ENCODE measurements around the gene ASIC5.
"Not testable (repeated sequence)": the region's sequence is repeated elsewhere in the genome, so short reads cannot be mapped to it uniquely, and the experiment has no call there.

ASIC5 gene, protein sequence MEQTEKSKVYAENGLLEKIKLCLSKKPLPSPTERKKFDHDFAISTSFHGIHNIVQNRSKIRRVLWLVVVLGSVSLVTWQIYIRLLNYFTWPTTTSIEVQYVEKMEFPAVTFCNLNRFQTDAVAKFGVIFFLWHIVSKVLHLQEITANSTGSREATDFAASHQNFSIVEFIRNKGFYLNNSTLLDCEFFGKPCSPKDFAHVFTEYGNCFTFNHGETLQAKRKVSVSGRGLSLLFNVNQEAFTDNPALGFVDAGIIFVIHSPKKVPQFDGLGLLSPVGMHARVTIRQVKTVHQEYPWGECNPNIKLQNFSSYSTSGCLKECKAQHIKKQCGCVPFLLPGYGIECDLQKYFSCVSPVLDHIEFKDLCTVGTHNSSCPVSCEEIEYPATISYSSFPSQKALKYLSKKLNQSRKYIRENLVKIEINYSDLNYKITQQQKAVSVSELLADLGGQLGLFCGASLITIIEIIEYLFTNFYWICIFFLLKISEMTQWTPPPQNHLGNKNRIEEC

DNA sequence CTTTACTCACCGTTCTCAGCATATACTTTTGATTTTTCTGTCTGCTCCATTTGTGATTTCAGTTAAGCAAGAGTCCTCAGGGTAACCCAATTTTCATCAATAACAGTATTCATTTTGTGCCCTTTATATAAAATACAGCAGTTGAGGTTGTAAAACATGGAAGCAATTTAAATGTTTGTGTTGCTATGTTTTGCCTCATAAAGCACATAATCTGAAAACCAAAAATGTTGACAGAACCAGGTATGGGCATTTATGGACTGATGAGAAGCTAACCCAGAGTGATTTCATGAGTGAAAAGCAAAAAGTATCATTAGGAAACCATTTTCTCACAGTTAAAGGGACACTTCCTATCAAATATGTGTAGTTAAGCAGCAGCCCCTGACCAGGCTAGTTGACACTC, at the start of gene ASIC5:
Gene ASIC5, minus strand, starts transcription at position 101 of the 400 bp plus-strand sequence. Its CDS starts 51 bp downstream, at position 50.
- DNase-seq, result no peak
- Mint-ChIP-seq H3K9me3 (peaks cover 4% of the 10 kb centered on the region), H3K27me3 (peaks cover 9% of the 10 kb centered on the region), H3K36me3 (ENCODE audit: low read depth) (no peaks in the 10 kb centered on the region), H3K27ac (no peak within 1 kb of the TSS), H3K4me1 (ENCODE audit: low read depth) (no peaks in the 10 kb centered on the region), H3K4me3 (no peak within 1 kb of the TSS)

DNA sequence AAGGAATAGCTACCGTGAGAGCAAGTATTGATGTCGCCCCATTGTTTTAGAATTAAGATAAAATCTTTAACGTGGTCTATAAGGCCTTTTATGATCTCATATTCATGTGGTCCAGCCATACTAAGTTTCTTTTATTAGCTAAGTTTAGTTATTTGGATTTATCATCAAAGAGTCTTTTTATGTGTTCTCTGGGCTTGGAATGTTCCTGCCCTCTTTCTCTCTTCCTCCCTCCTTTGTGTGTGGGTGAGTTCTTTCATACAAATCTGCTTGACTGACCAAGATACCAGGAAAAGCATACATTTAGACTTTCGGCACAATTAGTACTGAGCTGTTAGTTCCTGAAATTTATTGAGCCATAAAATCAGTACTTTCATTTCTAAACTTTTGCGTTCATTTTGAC, 48.7 kb upstream of the ASIC5 start:
- H3K4me3 Mint-ChIP-seq, result no peak overlapping the region
- no peak overlapping the region for H3K27ac Mint-ChIP-seq
- H3K4me1 Mint-ChIP-seq (ENCODE audit: low read depth), result no peaks in the 10 kb centered on the region
- no peaks in the 10 kb centered on the region for H3K9me3 Mint-ChIP-seq
- DNase-seq, result no peak
- H3K27me3 Mint-ChIP-seq, result no peaks in the 10 kb centered on the region
- no peaks in the 10 kb centered on the region for H3K36me3 Mint-ChIP-seq (ENCODE audit: low read depth)

DNA sequence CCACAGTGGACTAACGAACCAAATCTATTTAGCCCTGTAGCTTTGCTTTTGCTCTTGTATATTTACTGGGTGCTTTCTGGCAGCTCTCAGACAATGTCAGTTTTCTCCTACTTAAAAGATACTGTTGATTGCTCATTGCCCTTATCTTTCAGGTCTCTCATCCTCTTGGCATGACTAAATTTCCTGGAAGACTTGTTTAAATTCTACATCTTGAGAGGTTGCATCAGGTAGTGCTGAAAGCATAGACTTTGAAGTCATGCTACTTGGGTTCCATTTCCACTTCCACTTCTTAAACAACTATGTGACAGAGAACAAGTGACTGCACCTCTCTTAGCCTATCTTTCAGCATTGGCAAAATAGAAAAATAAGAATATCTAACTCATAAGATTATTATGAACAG, 45.8 kb upstream of the ASIC5 start:
- Mint-ChIP-seq H3K4me1 (ENCODE audit: low read depth) (no peaks in the 10 kb centered on the region), H3K27ac (no peak overlapping the region), H3K9me3 (no peaks in the 10 kb centered on the region), H3K27me3 (peaks cover 16% of the 10 kb centered on the region), H3K36me3 (ENCODE audit: low read depth) (no peaks in the 10 kb centered on the region), H3K4me3 (no peak overlapping the region)
- no peak for DNase-seq

DNA sequence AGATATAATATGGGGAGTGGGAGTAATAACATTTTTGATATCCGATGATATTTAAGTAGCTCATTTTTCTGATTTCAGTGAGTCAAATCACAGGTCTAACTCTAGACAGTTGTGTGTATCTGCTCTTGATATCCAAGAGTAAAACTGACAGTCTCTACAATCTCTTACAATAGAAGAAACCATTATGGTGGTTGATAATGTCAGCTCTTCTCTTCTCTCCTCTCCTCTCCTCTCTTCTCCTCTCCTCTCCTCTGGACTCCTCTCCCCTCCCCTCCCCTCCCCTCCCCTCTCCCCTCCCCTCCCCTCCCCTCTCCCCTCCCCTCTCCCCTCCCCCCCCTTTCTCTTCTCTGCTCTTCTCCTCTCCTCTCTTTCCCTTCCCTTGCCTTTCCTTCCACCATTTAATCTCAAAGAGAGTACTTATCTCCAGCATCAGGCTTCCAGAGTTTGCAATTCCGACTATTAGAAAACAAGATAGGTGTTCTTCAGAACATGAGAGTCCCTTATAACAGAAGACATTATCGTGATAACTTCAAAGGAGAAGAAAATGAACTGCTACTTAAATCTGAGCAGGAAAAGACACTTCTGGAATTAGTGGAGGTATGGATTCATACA, 43.6 kb upstream of the ASIC5 start:
- Mint-ChIP-seq H3K27ac (no peak overlapping the region), H3K4me3 (no peak overlapping the region), H3K4me1 (ENCODE audit: low read depth) (no peaks in the 10 kb centered on the region), H3K27me3 (peaks cover 20% of the 10 kb centered on the region), H3K36me3 (ENCODE audit: low read depth) (no peaks in the 10 kb centered on the region), H3K9me3 (no peaks in the 10 kb centered on the region)
- DNase-seq, result no peak

DNA sequence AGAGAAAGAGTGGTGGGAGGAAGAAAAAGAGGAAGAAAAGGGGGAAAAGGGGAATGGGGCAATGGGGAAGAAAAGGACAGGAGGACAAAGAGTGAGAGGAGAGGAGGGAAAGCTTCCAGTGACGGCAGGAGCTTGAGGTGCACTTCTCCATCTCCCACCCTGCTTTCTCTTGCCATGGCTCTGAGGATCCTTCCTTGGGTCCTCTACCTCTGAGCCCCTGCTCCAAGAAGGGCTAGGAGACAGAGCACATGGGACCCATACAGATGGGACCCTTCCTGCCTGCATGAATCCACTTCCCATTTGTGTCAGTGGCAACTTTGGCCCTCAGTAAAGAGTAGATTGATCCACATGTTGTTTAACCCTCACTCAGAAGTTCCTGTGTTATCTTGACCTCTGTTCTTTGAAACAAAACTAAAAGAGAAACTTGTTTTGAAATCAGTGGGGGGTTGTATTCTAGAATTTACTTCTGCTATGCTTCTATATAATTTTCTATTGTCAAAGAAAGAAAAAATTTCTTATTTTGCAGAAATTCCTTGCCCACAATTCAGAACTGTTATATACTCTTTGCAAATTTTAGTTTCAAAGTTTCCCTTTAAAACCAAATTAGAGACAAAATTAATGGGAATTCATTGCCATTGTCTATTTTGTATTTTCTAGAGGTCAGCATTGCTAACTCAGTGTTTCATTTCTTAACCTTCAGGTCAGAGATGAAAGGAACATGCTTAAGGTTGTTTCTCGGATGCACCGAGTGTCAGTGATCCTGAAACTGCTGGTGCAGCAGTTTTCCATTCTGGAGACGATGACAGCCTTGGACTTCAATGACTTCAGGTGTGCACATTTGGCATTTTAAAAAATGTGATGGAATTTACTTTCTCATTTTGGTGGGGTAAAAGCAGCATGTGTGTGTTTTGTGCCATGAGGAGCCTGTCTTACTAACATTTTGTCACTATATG, 42.4 kb upstream of the ASIC5 start:
- H3K4me1 Mint-ChIP-seq (ENCODE audit: low read depth), result no peaks in the 10 kb centered on the region
- DNase-seq, result no peak
- H3K9me3 Mint-ChIP-seq, result no peaks in the 10 kb centered on the region
- H3K27me3 Mint-ChIP-seq, result peaks cover 26% of the 10 kb centered on the region
- no peak overlapping the region for H3K27ac Mint-ChIP-seq
- H3K4me3 Mint-ChIP-seq, result no peak overlapping the region
- H3K36me3 Mint-ChIP-seq (ENCODE audit: low read depth), result no peaks in the 10 kb centered on the region

DNA sequence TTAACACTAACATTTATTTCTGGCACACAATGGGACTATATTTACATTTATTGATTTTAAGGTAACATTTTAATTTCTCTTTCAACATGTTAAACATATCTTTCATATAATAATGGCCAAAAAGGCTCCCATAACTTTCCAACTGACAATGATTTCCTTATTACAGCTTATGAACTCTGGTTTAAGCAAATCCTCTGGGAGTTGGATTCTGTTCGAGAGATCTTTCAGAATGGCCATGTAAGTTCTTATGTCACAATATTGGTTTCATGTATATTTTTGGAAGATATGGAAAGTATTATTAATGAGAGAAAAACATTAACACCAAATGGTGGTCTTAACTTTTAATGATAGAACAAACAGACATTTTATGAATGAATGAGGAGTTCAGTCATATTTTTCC, 41.5 kb upstream of the ASIC5 start:
- H3K27me3 Mint-ChIP-seq, result peaks cover 26% of the 10 kb centered on the region
- H3K4me3 Mint-ChIP-seq, result no peak overlapping the region
- no peaks in the 10 kb centered on the region for H3K4me1 Mint-ChIP-seq (ENCODE audit: low read depth)
- no peak for DNase-seq
- no peaks in the 10 kb centered on the region for H3K36me3 Mint-ChIP-seq (ENCODE audit: low read depth)
- no peak overlapping the region for H3K27ac Mint-ChIP-seq
- H3K9me3 Mint-ChIP-seq, result no peaks in the 10 kb centered on the region

DNA sequence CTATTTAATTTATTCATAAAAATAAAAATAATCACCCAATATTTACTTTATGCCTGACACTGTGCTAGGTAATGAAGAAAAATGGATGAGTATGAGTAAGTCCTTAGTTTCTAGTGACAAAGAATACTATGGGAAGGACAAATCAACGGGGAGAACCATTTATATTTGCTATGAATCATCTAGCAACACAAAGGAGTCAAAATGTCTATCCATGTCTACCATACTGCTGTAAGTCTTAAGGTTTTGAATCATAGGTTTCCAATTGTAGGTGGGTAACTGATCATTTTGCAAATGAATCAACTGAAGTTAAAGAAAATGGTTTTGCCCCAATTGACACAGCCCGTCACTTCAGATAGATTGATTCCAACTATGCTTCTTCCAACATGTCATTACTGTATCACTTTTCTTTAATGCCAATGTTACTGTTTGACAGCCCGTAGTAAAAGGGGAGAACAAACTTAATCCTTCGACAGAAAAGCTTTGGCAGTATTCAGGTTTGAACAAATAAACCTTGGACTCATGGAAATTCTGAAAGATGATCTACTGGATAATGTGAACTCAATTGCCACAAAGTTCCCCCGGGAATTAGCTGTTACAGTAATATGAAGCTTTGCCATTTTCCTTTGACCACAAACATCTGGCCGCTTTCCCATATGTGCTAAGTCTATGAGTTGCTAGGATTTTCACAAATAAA, 40.6 kb upstream of the ASIC5 start:
- no peak for DNase-seq
- Mint-ChIP-seq H3K27me3 (peaks cover 26% of the 10 kb centered on the region), H3K9me3 (no peaks in the 10 kb centered on the region), H3K27ac (no peak overlapping the region), H3K4me3 (no peak overlapping the region), H3K36me3 (ENCODE audit: low read depth) (no peaks in the 10 kb centered on the region), H3K4me1 (ENCODE audit: low read depth) (no peaks in the 10 kb centered on the region)

DNA sequence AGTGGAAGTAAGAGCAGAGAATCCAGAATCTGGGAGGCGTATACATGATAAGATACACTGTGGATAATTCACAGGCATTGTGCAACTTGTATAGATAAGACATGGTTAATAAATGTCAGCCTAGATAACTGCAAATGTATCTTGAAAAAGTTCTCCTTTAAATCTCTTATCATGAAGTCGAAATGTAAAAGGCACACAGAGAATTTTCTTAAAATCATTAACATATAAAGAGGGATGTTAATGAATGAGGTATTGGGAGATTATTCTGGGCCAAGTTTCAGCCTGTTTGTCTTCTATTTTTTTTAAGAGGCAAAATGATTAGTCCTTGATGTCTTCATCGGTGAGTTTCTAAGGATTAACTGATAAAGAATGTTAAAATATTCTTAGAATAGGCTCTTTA, 38.3 kb upstream of the ASIC5 start:
- H3K4me1 Mint-ChIP-seq (ENCODE audit: low read depth), result no peaks in the 10 kb centered on the region
- H3K27ac Mint-ChIP-seq, result no peak overlapping the region
- peaks cover 23% of the 10 kb centered on the region for H3K27me3 Mint-ChIP-seq
- H3K36me3 Mint-ChIP-seq (ENCODE audit: low read depth), result no peaks in the 10 kb centered on the region
- H3K9me3 Mint-ChIP-seq, result no peaks in the 10 kb centered on the region
- H3K4me3 Mint-ChIP-seq, result no peak overlapping the region
- no peak for DNase-seq

DNA sequence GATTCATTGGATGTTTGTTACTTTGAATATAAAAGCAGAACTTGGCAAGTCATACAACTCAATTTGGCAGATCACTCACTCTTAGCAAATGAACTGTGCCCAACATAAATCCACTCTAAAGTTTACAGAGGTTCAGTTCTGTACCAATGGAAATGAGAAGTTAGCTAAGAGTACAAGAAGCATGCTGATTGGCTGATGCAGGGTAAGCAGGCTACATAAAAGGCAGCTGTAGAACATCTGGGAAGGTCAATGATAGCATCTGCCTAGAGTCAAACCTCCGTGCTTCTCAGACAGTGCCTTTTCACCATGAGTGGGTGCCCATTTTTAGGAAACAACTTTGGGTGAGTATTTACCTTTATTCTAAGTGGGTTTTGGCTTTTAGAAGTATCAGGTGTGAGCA, 37.4 kb upstream of the ASIC5 start, which contains the start of gene TDO2:
Gene TDO2, plus strand, starts transcription at position 244 of the 400 bp plus-strand sequence. Its CDS starts 63 bp downstream, at position 307.
- H3K27me3 Mint-ChIP-seq, result peaks cover 22% of the 10 kb centered on the region
- no peaks in the 10 kb centered on the region for H3K4me1 Mint-ChIP-seq (ENCODE audit: low read depth)
- H3K27ac Mint-ChIP-seq, result no peak within 1 kb of the TSS
- no peak within 1 kb of the TSS for H3K4me3 Mint-ChIP-seq
- DNase-seq, result no peak
- peaks cover 4% of the 10 kb centered on the region for H3K9me3 Mint-ChIP-seq
- no peaks in the 10 kb centered on the region for H3K36me3 Mint-ChIP-seq (ENCODE audit: low read depth)

DNA sequence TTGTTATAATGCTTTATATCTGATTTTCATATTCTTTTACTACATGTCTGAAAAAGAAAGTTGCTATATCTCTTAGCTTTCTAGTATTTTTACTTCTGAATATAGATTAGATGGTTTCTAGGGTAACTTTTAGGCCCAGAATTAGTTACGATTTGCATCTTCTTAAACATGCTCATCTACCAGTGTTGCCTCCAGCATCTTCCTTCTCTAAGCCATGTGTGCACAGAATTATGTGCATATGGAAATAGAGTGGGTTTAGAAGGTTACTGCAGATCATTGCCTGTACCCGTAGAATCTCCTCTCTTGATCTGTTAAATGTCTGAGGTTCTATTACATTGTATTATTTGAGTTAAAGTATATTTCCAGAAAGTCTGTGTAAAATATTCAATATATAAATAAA, 34.9 kb upstream of the ASIC5 start:
- Mint-ChIP-seq H3K27me3 (peaks cover 5% of the 10 kb centered on the region), H3K36me3 (ENCODE audit: low read depth) (no peaks in the 10 kb centered on the region), H3K4me1 (ENCODE audit: low read depth) (no peaks in the 10 kb centered on the region), H3K27ac (no peak overlapping the region), H3K9me3 (peaks cover 12% of the 10 kb centered on the region), H3K4me3 (no peak overlapping the region)
- no peak for DNase-seq

DNA sequence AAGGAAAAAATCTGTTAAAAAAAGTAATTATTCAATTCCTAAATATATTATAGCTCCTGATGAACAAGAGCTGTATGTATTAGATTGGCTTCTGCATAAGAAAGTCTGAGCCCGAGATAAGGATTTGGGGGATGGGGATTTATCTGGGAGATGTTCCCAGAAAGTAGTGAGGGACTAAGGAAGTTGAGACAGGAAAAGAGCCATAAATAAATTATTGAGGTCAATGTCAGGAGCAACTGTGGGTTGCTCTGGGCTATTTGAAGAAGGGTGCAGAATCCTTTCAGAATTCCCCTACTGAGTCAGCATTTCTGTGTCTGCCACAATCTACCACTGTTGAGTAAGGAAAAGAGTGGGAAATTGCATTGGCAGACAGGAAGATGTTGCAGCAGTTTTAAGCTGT, 34.3 kb upstream of the ASIC5 start:
- no peak overlapping the region for H3K4me3 Mint-ChIP-seq
- no peaks in the 10 kb centered on the region for H3K36me3 Mint-ChIP-seq (ENCODE audit: low read depth)
- no peaks in the 10 kb centered on the region for H3K4me1 Mint-ChIP-seq (ENCODE audit: low read depth)
- no peak for DNase-seq
- peaks cover 5% of the 10 kb centered on the region for H3K27me3 Mint-ChIP-seq
- H3K27ac Mint-ChIP-seq, result no peak overlapping the region
- H3K9me3 Mint-ChIP-seq, result peaks cover 12% of the 10 kb centered on the region

DNA sequence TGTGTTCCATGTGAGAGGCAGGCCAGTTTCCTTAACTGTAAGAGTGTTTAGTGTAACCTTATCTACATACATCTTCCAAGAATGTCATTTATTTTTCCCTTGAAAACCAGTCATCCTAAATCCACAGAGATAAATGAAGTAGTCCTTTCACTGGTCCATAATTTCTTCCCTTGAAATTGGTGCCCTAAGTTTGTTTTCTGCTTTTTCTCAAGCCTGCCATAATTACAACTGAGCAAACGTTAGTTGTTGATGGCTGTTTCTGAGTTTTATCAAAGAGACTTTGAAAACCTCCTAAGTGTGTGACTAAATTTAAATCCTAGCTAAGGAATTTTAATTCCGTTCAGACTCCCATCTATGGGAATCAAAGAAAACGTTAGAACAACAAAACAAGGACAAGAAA, 33.8 kb upstream of the ASIC5 start:
- H3K27ac Mint-ChIP-seq, result no peak overlapping the region
- H3K27me3 Mint-ChIP-seq, result peaks cover 5% of the 10 kb centered on the region
- DNase-seq, result no peak
- H3K4me3 Mint-ChIP-seq, result no peak overlapping the region
- no peaks in the 10 kb centered on the region for H3K4me1 Mint-ChIP-seq (ENCODE audit: low read depth)
- H3K36me3 Mint-ChIP-seq (ENCODE audit: low read depth), result no peaks in the 10 kb centered on the region
- peaks cover 12% of the 10 kb centered on the region for H3K9me3 Mint-ChIP-seq

DNA sequence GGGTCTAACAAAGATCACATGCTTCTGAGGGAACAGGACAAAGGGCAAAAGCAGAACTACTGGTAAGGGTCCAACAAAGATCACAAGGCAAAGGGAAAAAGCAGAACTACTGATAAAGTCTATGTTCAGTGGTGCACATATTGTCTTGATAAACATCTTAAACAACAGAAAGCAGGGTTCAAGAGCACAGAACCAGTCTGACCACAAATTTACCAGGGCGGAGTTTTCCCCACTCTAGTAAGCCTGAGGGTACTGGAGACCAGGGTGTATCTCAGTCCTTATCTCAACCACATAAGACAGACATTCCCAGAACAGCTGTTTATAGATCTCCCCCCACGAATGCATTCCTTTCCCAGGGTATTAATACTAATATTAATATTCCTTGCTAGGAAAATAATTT, 32.3 kb upstream of the ASIC5 start:
- not testable (repeated sequence) for H3K4me1 Mint-ChIP-seq (ENCODE audit: low read depth); H3K27ac Mint-ChIP-seq

DNA sequence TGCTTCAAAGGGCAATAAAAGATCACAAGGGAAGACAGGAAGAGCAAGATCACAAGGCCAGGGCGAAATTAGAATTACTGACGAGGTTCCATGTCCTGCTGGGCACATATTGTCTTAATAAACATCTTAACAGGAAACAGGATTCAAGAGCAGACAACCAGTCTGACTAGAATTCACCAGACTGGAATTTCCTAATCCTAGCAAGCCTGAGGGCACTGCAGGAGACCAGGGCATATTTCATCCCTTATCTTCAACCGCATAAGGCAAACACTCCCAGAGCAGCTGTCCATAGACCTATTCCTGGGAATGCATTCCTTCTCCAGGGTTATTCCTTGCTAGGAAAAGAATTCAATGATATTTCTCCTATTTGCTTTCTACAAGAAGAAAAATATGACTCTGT, 25.0 kb upstream of the ASIC5 start:
- H3K27me3 Mint-ChIP-seq, result peaks cover 27% of the 10 kb centered on the region
- no peak for DNase-seq
- no peak overlapping the region for H3K4me3 Mint-ChIP-seq
- H3K9me3 Mint-ChIP-seq, result no peaks in the 10 kb centered on the region
- no peaks in the 10 kb centered on the region for H3K36me3 Mint-ChIP-seq (ENCODE audit: low read depth)
- no peaks in the 10 kb centered on the region for H3K4me1 Mint-ChIP-seq (ENCODE audit: low read depth)
- no peak overlapping the region for H3K27ac Mint-ChIP-seq

More for the DNA sequence above, 32.3 kb upstream of the ASIC5 start:
- H3K36me3 Mint-ChIP-seq (ENCODE audit: low read depth); DNase-seq; H3K27me3 Mint-ChIP-seq; H3K4me3 Mint-ChIP-seq: not testable (repeated sequence)
- H3K9me3 Mint-ChIP-seq, result peaks cover 12% of the 10 kb centered on the region

Measured in activated T-cell treated with anti-CD3 and anti-CD28 coated beads, Interleukin-2, amount 50 U/mL, for 24 hours (primary cell).